Neural progenitor cell (in vitro differentiated cells): ENCODE data around the gene TANK.

ENCODE experiments used
- EZH2 ChIP-seq: fragments of 200-600 bp; sonication (generic); IDR thresholded peaks from 2 replicates; pipeline ENCODE4 v1.6.1; 2017; ENCODE audit warnings: antibody characterized with exemption, mild to moderate bottlenecking, moderate library complexity
- EZH2phosphoT487 ChIP-seq: fragments of 200-600 bp; sonication (generic); IDR thresholded peaks from 2 replicates; pipeline ENCODE4 v1.6.1; 2017; ENCODE audit warnings: antibody characterized with exemption
- TF ChIP-seq, protein P1 (sequence below): fragments of 200-600 bp; sonication (generic); IDR thresholded peaks from 2 replicates; pipeline ENCODE4 v1.5.1; 2017; ENCODE audit warnings: antibody characterized with exemption, mild to moderate bottlenecking

GRCh38 chr2:161172901-161173540, 12.8 kb downstream of the TANK start:
- TF ChIP-seq EZH2 (no peak), EZH2phosphoT487 (no peak)
- TF ChIP-seq, protein P1, sequence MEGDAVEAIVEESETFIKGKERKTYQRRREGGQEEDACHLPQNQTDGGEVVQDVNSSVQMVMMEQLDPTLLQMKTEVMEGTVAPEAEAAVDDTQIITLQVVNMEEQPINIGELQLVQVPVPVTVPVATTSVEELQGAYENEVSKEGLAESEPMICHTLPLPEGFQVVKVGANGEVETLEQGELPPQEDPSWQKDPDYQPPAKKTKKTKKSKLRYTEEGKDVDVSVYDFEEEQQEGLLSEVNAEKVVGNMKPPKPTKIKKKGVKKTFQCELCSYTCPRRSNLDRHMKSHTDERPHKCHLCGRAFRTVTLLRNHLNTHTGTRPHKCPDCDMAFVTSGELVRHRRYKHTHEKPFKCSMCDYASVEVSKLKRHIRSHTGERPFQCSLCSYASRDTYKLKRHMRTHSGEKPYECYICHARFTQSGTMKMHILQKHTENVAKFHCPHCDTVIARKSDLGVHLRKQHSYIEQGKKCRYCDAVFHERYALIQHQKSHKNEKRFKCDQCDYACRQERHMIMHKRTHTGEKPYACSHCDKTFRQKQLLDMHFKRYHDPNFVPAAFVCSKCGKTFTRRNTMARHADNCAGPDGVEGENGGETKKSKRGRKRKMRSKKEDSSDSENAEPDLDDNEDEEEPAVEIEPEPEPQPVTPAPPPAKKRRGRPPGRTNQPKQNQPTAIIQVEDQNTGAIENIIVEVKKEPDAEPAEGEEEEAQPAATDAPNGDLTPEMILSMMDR, result no peak
